C4-2B (cell line): Measurements from ENCODE around the gene DUSP7.

Source experiments
- CTCF ChIP-seq: fragments of 450-650 bp; conservative IDR thresholded peaks from 2 replicates; pipeline ENCODE4 v1.5.1; 2017; ENCODE audit warnings: mild to moderate bottlenecking
- ZFX ChIP-seq: fragments of 450-650 bp; IDR thresholded peaks from 2 replicates; pipeline ENCODE4 v1.6.1; 2017

GRCh38 chr3:52032702-52033408 is 23.5 kb downstream of the DUSP7 start:
- no peak for TF ChIP-seq CTCF
- TF ChIP-seq ZFX: no peak
